PFSK-1 (cell line): ENCODE data around the gene MLN.

Source experiments
- POLR2AphosphoS5 ChIP-seq: IDR thresholded peaks from 2 replicates; pipeline ENCODE4 v1.6.1; 2012; ENCODE audit warnings: low read depth, mild to moderate bottlenecking, control low read depth, low read length, moderate library complexity
- SIN3A ChIP-seq: IDR thresholded peaks from 2 replicates; pipeline ENCODE4 v1.6.1; 2012; ENCODE audit warnings: mild to moderate bottlenecking, low read length, moderate library complexity, borderline replicate concordance; ENCODE audit not compliant: insufficient read depth
- TAF1 ChIP-seq: IDR thresholded peaks from 2 replicates; pipeline ENCODE4 v1.6.1; 2012; ENCODE audit warnings: low read length, control low read depth, borderline replicate concordance; ENCODE audit not compliant: insufficient read depth
- TF ChIP-seq, protein P1 (sequence below), 2 experiments: IDR thresholded peaks; 2 replicates each; pipeline versions ENCODE4 v1.6.1 to v1.8.0; 2011 to 2012; ENCODE audit warnings: low read depth in 2 of 2, low read length in 2 of 2, control low read depth in 1 of 2, inconsistent platforms in 1 of 2, mild to moderate bottlenecking in 1 of 2, moderate library complexity in 1 of 2; ENCODE audit not compliant: insufficient read depth in 1 of 2

DNA sequence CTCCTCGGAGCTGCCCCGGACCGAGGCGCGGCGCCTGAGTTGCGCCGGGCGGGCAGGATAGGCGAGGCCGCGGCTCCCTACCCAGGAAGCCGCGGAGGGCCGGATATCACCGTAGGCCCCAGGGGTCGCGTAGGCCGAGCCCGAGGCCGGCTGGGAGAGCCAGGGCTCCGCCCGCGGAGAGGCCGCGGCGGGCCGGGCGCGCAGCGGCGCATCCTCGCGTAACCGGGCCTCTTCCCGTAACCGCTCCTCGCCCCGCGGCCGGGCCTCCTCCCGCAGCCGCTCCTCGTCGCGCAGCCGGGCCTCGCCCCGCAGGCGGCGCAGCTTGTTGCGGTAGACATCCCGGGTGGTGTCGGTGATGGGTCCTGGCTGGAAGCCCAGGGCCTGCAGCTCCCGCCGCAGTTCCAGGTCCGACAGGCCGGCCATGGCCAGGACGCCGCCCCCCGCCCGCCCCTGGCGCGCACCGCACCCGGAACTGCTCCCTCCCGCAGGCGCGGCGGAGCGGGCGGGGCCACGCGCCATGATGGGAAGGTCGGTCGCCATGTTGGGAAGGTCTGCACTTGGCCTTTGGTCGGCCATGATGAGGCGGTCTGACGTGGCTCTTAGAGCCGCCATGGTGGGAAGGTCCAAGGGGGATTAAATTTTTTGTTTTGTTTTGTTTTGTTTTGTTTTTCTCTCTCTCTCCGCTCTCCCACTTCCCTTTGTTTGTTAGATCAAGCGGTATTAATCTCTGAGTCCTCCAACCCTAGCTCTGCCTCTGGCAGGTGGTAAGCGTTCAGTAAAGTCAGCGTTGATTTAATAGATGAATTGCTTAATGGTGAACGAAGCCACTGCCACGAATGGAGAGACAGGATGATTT lies 14.9 kb downstream of the MLN start, which contains the start of gene LEMD2:
- TF ChIP-seq POLR2AphosphoS5 (peak; percentile 75; the same call in 1 of the 2 replicates), TAF1 (peak; percentile 89), SIN3A (peak; percentile 28; the same call in 1 of the 2 replicates)
- TF ChIP-seq, protein P1, sequence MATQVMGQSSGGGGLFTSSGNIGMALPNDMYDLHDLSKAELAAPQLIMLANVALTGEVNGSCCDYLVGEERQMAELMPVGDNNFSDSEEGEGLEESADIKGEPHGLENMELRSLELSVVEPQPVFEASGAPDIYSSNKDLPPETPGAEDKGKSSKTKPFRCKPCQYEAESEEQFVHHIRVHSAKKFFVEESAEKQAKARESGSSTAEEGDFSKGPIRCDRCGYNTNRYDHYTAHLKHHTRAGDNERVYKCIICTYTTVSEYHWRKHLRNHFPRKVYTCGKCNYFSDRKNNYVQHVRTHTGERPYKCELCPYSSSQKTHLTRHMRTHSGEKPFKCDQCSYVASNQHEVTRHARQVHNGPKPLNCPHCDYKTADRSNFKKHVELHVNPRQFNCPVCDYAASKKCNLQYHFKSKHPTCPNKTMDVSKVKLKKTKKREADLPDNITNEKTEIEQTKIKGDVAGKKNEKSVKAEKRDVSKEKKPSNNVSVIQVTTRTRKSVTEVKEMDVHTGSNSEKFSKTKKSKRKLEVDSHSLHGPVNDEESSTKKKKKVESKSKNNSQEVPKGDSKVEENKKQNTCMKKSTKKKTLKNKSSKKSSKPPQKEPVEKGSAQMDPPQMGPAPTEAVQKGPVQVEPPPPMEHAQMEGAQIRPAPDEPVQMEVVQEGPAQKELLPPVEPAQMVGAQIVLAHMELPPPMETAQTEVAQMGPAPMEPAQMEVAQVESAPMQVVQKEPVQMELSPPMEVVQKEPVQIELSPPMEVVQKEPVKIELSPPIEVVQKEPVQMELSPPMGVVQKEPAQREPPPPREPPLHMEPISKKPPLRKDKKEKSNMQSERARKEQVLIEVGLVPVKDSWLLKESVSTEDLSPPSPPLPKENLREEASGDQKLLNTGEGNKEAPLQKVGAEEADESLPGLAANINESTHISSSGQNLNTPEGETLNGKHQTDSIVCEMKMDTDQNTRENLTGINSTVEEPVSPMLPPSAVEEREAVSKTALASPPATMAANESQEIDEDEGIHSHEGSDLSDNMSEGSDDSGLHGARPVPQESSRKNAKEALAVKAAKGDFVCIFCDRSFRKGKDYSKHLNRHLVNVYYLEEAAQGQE (IDR thresholded peaks at IDR 0.05; ENCODE audit: insufficient read depth in 1 of 2, low read depth in 2 of 2, low read length in 2 of 2), result peak; percentile 21 to 29; a peak in 1 of 4 replicates
